HG02884 (cell line): ENCODE data around the gene ANP32E.
A peak's percentile ranks its signal among the peaks of the same experiment; 100 is the strongest.
"Not testable (repeated sequence)": the region's sequence is repeated elsewhere in the genome, so short reads cannot be mapped to it uniquely, and the experiment has no call there.

Experiments
- ATAC-seq: cut with Tn5 transposase; IDR thresholded peaks from one replicate; pipeline ENCODE4 v1.9.1; 2021; ENCODE audit warnings: mild to moderate bottlenecking, moderate library complexity; ENCODE audit not compliant: unreplicated experiment

Gene ANP32E

GRCh38 chr1:150257624-150258585 lies 22.0 kb upstream of the ANP32E start, which contains the start of gene CA14:
CA14 (plus strand) TSS chr1:150257774; CDS start chr1:150258129, 355 bp downstream.
- no peak for ATAC-seq

DNA sequence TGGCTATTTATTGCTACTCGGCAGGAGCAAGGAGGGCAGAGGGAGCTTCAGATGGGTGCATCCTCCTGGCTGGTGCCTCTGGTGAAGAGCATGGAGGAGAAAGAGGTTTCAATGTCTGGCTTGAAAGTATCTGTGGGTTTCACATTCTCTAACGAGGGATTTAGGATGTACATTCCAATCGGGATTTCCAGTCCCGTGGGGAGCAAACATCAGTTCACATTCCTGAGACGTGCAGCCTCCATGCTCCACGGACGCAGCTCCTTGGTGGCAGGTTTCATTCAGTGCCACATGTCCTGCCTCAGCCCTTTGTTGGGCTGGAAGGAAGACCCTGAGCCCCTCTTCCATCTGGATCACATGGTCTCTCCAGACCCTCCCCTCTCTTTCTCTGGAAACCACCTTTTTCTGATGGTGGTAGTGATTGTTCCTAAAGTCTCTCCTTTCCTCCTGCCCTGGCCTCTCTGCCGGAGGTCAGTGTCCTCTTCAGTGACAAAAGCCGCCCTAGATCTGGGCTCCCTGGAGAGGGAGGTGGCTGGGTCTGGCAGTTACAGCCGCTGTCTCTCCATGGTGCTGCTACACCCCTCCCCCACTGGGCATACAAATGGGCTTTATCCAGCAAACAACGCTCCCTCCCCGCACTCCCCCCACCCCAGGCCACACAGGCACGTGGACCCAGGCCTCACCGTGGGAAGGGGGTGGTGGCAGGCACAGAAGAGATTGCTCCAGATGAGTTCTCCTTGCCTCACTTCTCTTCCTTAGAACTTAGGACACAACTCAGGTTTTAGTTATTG lies 20.8 kb upstream of the ANP32E start:
- ATAC-seq = no peak

DNA sequence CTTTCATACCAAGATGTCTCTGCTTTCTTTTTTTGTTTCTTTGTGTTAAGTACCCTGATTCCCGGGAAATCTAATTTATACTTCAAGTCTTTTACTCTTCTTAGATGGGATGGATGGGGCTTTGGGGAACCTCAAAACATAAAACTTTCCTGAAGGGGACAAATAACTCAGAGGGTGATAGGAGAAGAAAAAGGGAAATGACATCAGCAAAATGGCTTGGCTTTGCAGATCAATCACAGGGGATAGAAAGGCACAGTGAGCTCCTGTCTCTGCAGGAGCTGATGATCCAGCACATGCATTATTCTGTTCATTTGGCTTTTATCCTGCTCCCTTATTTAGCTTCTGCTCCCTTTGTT lies 20.3 kb upstream of the ANP32E start:
- no peak for ATAC-seq

DNA sequence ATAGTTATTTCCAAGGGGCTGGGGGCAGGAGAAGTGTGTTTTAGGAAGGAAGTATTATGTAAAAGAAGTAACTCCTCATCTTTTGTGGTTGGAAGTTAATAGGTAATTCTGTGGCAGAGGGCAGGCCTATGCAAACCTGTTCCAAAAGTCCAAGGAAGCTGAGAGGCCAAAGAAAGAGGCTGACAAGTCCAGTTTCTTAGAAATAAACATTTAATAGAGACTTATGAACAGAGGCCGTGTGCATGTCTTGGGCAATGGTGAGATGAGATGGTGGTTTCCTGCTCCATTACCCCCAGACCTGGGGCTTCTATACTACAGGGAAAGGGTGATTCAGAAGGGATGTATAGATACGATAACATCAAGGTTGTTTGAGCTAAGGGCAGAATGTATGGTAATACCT lies 14.0 kb upstream of the ANP32E start:
- no peak for ATAC-seq

DNA sequence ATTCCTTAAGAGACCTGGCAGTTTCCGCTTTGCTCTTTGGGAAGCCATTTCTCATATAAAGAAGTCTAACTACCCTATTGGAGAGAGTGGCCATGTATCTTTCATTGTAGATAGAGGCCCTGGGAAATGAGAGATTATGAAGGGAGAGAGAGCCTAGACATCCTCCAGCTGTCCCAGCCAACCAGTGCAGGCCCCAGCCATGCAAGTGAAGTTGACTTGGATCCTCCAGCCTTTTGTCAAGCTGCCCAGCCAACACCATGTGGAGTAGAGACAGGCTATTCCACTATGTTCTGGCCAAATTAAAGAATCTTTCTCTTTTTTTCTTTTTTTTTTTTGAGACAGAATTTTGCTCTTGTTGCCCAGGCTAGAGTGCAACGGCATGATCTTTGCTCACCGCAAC lies 7.1 kb upstream of the ANP32E start:
- ATAC-seq = no peak

DNA sequence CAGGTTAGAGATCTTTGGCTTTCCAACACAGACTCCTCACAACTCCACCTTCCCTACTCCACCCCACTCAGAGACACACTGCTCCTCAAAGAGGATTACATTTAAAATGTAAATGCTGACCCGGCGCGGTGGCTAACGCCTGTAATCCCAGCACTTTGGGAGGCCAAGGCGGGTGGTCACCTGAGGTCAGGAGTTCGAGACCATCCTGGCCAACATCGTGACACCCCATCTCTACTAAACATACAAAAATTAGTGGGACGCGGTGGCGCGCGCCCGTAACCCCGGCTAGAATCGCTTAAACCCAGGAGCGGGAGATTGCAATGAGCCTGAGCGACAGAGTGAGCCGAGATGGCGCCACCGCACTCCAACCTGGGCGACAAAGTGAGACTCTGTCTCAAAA lies 1.8 kb upstream of the ANP32E start:
- ATAC-seq = no peak

DNA sequence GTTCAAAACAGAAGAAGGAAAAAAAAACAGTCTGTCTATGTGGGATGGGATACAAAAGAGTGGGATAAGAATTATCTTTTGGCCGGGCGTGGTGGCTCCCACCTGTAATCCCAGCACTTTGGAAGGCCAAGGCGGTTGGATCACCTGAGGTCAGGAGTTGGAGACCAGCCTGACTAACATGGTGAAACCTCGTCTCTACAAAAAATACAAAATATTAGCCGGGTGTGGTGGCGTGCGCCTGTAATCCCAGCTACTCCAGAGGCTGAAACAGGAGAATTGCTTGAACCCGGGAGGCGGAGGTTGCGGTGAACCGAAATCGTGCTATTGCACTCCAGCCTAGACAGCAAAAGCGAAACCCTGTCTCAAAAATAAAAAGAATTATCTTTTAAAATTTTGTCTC lies 1.3 kb upstream of the ANP32E start:
- ATAC-seq = not testable (repeated sequence)

- ATAC-seq = no peak
Observed at GRCh38 chr1:150236614-150237100, 745 bp upstream of the ANP32E start.

GRCh38 chr1:150235294-150235851 lies 539 bp downstream of the ANP32E start:
- ATAC-seq = no peak

GRCh38 chr1:150234566-150235293 lies 1.2 kb downstream of the ANP32E start:
- peak; percentile 52 for ATAC-seq

DNA sequence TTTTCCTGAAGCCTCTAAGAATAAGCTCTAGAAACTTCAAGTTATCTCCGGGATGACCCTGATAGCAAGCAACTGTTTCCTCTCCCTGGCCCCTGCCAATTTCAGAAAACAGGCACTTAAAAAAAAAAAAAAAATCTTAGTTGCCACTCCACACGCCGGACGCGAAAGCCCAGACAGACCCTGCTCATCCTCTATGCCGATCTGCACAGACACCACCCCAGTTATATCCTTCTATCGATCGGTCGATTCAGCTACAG lies 1.7 kb downstream of the ANP32E start:
- ATAC-seq = peak; percentile 4

- ATAC-seq = no peak
Observed at GRCh38 chr1:150233359-150234308, 2.3 kb downstream of the ANP32E start.

GRCh38 chr1:150232921-150233320 lies 3.0 kb downstream of the ANP32E start:
- ATAC-seq = not testable (repeated sequence)

GRCh38 chr1:150228246-150228645 lies 7.7 kb downstream of the ANP32E start:
- ATAC-seq = not testable (repeated sequence)

- ATAC-seq = no peak
Observed at GRCh38 chr1:150227228-150227627, 8.7 kb downstream of the ANP32E start.

DNA sequence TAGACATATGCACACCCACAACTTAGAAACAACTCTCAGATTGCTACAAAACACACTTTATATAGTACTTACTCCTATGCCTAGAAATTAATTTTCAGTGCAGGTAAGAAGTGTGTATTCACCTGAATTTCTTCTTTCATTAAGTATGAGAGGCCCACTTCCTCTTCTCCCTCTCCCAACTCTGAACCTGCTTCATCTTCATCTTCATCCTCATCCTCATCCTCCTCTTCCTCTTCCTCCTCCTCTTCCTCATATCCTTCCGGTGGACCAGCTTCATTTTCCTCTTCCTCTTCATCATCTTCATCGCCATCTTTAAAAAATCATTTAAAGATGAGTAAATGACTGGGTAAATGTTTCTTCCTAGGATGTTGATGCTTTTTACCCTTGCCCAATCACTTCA lies 9.4 kb downstream of the ANP32E start:
- no peak for ATAC-seq

DNA sequence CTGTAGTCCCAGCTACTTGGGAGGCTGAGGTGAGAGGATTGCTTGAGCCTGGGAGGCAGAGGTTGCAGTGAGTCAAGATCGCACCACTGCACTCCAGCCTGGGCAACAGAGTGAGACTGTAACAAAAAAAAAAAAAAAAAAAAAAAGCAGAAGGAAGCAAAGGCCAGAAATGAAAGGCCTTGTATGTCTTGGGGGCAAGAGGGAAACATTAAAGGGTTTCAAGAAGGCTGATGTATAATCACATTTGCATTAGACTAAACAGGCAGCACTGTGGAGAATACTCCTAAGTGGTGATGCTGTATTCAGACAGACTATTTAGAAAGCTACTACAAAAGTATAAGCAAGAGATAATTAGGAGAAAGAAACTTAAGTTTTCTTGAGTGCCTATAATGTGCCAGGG lies 10.4 kb downstream of the ANP32E start:
- ATAC-seq = no peak

GRCh38 chr1:150224983-150225382 lies 10.9 kb downstream of the ANP32E start:
- ATAC-seq = no peak

DNA sequence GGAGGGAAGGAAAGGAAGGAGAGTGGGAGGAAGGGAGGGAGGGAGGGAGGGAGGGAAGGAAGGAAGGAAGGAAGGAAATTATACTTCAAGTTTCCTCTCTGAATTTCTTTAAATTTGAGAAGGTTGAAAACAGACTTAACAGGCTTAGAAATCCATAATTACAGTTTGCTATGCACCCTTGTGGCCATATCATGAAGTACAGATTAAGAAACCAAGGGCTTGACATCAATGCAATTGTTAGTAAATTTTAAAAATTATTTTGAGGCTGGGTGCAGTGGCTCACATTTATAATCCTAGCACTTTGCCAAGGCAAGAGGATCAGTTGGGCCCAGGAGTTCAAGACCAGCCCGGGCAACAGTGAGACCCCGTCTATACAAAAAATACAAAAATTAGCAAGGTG lies 14.4 kb downstream of the ANP32E start:
- ATAC-seq = no peak

DNA sequence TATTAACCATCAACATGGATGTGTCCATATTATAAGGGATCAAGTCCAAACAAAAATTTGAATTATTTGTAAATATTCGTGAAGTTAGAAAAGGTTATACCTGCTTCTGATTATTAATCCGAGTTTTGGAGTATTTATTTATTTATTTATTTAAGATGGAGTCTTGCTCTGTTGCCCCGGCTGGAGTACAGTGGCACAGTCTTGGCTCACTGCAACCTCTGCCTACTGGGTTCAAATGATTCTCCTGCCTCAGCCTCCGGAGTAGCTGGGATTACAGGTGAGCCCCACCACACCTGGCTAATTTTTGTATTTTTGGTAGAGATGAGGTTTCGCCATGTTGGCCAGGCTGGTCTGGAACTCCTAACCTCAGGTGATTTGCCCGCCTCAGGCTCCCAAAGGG lies 20.1 kb downstream of the ANP32E start:
- ATAC-seq = not testable (repeated sequence)
